Hepatic stellate cell (primary cell): ENCODE results near the gene DNAJB4.
"Not testable (repeated sequence)": the region's sequence is repeated elsewhere in the genome, so short reads cannot be mapped to it uniquely, and the experiment has no call there.

Experiments
- DNase-seq: peaks from one replicate; pipeline ENCODE4 v3.0.0; 2011; ENCODE audit warnings: low spot score

The DNAJB4 gene

DNA sequence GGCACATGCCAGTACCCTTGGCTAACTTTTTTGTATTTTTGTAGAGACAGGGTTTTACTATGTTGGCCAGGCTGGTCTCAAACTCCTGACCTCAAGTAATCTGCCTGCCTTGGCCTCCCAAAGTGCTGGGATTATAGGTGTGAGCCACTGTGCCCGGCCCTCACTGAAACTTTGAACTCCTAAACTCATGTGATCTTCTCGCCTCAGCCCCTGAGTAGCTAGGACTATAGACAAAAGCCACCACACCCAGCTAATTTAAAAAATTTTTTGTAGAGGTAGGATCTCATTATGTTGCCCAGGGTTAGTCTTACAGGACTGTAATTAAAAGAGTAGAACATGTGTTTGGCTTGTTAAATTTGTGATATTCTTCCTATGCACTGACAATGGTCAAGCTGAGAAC lies 60.1 kb downstream of the DNAJB4 start:
- DNase-seq: not testable (repeated sequence)
